Suppressor macrophage (primary cell): Measurements from ENCODE around the gene NXF2.
"Not testable (repeated sequence)": the region's sequence is repeated elsewhere in the genome, so short reads cannot be mapped to it uniquely, and the experiment has no call there.

Experiments used
- DNase-seq, 4 experiments: peaks; one replicate each; pipeline ENCODE4 v3.0.0-alpha.2; 2020 to 2022
- total RNA-seq, 17 experiments: gene quantifications; one replicate each; lab custom pipeline; 2026; ENCODE audit warnings: mixed read lengths in 6 of 17, inconsistent platforms in 3 of 17; lab: John Stamatoyannopoulos, UW

The NXF2 gene
- 0 reads per million in 17 experiments for total RNA-seq

- DNase-seq = not testable (repeated sequence)
These were observed at the start of gene NXF2 for GRCh38 chrX:102246893-102247292. TSS of gene NXF2 (plus strand) at chrX:102247167. CDS start at chrX:102307079, 59,912 bp downstream.

GRCh38 chrX:102207940-102208339 is 39.0 kb upstream of the NXF2 start:
- DNase-seq = not testable (repeated sequence)

- not testable (repeated sequence) for DNase-seq
These were observed 32.0 kb upstream of the NXF2 start, which contains the start of gene TCP11X1 for GRCh38 chrX:102214986-102215385. TSS of gene TCP11X1 (plus strand) at chrX:102215301.

GRCh38 chrX:102216497-102216896 is 30.5 kb upstream of the NXF2 start:
- not testable (repeated sequence) for DNase-seq

GRCh38 chrX:102235678-102236077 is 11.3 kb upstream of the NXF2 start:
- DNase-seq = not testable (repeated sequence)

- DNase-seq = not testable (repeated sequence)
These were observed 6.7 kb upstream of the NXF2 start for GRCh38 chrX:102240265-102240664.

- not testable (repeated sequence) for DNase-seq
These were observed 25.3 kb downstream of the NXF2 start for GRCh38 chrX:102272231-102272630.

GRCh38 chrX:102338162-102338561 is 91.2 kb downstream of the NXF2 start:
- DNase-seq = no peak

- DNase-seq = no peak
These were observed 92.6 kb downstream of the NXF2 start for GRCh38 chrX:102339312-102340298.

GRCh38 chrX:102341867-102342266 is 94.9 kb downstream of the NXF2 start:
- no peak for DNase-seq

GRCh38 chrX:102345916-102346315 is 98.9 kb downstream of the NXF2 start:
- peak; percentile 46 to 76 (median 70) for DNase-seq
